GM12865 (cell line): ENCODE results near the gene IRF3.

ENCODE experiments used
- DNase-seq: peaks from one replicate; pipeline ENCODE4 v3.0.0; 2010; ENCODE audit warnings: low read depth
- H3K4me3 ChIP-seq: 2 replicates; pipeline ENCODE4 v1.5.1; 2011; ENCODE audit warnings: mild to moderate bottlenecking, low read depth, low read length, control low read depth
- CTCF ChIP-seq: IDR thresholded peaks from 2 replicates; pipeline ENCODE4 v1.5.1; 2011; ENCODE audit warnings: low read length, control low read depth, low read depth, inconsistent platforms; ENCODE audit not compliant: insufficient read depth; ENCODE audit errors: missing control alignments

Gene IRF3

GRCh38 chr19:49660338-49660961 is 5.2 kb downstream of the IRF3 start:
- H3K4me3 ChIP-seq = no peak overlapping the region
- no peak for DNase-seq
- TF ChIP-seq CTCF = no peak

GRCh38 chr19:49658566-49659442 is 6.9 kb downstream of the IRF3 start:
- H3K4me3 ChIP-seq = no peak overlapping the region
- TF ChIP-seq CTCF = no peak
- DNase-seq = no peak

GRCh38 chr19:49658139-49658517 is 7.5 kb downstream of the IRF3 start:
- no peak for DNase-seq
- TF ChIP-seq CTCF = no peak
- no peak overlapping the region for H3K4me3 ChIP-seq

DNA sequence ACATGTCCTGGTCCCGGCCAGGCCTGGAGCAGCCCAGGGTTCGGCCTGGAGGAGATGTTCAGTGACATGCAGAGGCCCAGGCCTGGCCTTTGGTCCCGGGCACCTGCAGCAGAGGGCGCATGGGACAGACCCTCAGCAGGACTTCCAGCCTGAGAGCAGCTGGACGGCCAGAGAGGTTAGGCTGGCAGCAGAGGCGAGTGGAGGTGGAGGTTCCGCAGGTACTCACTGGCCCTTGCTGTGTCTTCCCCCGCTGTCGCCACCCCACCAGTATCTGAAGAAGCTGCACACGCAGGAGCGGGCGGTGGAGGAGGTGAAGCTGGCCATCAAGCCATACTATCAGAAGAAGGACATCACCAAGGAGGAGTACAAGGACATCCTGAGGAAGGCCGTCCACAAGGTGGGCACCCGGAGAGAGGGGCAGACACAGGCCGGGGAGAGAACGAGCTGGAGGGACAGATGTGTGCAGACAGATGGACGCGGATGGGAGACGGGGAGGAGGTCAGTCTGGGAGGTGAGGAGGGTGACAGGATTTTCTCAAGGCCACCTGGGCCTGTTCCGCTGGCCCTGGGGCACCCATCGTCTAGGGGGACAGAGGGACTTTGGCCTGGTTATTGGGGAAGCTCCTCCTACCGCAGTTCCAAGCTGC is 8.0 kb downstream of the IRF3 start:
- H3K4me3 ChIP-seq = no peak overlapping the region
- no peak for TF ChIP-seq CTCF
- DNase-seq = no peak

GRCh38 chr19:49656456-49657109 is 9.1 kb downstream of the IRF3 start:
- TF ChIP-seq CTCF = no peak

DNA sequence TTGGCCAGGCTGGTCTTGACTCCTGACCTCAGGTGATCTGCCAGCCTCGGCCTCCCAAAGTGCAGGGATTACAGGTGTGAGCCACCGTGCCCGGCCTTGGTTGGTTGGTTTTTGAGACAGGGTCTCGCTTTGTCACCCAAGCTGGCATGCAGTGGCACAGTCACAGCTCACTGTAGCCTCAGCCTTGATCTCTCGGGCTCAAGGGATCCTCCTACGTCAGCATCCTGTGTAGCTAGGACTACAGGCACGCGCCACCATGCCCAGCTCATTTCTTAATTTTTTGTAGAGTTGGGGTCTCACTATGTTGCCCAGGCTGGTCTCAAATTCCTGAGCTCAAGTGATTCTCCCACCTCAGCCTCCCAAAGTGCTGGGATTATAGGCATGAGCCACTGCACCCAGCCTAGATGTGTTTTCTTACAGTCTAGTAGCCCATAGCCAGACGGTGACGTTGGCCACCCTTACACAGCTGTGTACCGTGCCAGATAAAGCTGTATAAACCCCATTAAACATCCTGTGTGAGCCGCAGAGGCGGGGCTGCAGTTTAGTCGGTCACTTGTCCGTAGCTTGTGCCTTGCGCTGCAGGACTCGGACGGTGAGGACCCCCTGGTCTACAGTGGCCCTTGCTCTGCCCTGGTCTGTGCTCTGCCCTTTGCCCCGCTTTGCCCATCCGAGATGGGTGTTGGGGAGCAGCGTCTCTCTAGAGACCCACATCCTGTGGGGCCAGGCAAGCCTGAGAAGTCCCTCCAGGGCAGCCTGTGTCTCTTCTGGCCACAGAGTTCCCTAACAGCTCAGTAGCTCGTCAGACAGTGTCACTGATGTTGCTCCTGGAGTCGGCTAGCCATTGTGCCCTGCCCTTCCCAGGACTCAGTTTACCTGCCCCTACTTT is 9.8 kb downstream of the IRF3 start:
- TF ChIP-seq CTCF = no peak
- no peak for DNase-seq
- H3K4me3 ChIP-seq = no peak overlapping the region

More at GRCh38 chr19:49656456-49657109, 9.1 kb downstream of the IRF3 start:
- DNase-seq = no peak
- H3K4me3 ChIP-seq = no peak overlapping the region
